ENCODE results near the gene HLTF.

HLTF gene

GRCh38 chr3:149020196-149020838, 66.0 kb downstream of the HLTF start:
- no peak for DNase-seq (ENCODE audit: low read depth in 1 of 2, low spot score in 1 of 2)

DNA sequence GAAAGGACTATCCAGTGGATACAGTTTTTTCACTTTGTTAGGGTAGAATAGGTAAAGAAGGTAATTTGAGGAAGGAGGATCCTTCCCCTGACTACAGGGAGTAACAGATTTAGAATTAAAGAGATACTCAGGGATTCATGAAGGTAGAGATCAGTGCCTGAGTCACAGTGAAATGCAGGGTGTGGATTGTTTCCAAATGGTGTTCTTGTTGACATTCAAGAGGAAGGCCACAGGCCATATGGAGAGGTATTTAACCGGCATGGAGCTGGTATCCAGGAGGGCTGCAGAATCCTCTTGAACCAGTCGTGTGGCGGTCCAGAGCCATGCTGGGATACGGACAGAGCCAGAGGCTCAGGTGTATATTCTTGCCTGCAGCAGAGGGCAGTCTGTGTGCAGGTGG, 66.8 kb downstream of the HLTF start:
- DNase-seq (ENCODE audit: low read depth in 1 of 2, low spot score in 1 of 2) = no peak

GRCh38 chr3:149018247-149018646, 68.1 kb downstream of the HLTF start:
- DNase-seq (ENCODE audit: low read depth in 1 of 2, low spot score in 1 of 2) = no peak

- DNase-seq (ENCODE audit: low read depth in 1 of 2, low spot score in 1 of 2) = no peak
These were observed 69.4 kb downstream of the HLTF start for GRCh38 chr3:149016669-149017541.

DNA sequence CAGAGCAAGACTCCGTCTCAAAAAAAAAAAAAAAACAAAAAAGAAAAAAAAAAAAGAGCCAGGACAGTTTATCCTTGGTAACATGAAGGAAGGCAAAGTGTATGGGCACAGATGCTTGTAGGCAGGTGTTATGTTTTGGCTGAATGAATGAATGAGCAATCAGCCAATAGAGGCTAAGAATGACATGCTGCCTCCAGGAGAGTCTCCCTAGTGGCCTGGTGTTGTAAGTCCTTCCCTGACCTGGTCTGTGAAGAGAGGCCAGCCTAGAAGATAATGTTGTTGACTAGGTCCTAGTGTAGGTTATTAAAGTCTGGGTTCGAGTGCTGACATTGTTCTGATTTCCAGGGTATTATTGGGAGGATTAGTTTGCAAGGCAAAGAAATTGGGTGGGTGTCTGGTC, 70.1 kb downstream of the HLTF start:
- no peak for DNase-seq (ENCODE audit: low read depth in 1 of 2, low spot score in 1 of 2)

DNA sequence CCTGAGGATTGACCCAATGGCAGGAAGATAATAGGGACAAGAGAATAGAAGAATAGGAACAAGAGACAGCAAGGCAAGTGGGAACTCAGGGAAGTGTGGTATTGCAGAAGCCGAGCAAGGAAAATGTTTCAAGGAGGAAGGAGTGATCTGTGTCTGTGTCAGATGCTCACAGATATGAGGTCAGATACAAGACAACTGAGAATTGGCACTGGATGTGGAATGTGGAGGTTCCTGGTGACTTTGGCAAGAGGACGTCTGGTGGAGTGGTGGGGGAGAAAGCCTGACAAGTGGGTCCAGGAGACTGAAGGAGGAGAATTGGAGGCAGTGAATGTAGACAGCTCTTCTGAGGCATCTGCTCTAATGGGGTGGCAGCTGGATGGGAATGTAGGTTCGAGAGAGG, 70.9 kb downstream of the HLTF start:
- DNase-seq (ENCODE audit: low read depth in 1 of 2, low spot score in 1 of 2) = no peak

GRCh38 chr3:149013726-149014125, 72.6 kb downstream of the HLTF start:
- DNase-seq (ENCODE audit: low read depth in 1 of 2, low spot score in 1 of 2) = no peak

DNA sequence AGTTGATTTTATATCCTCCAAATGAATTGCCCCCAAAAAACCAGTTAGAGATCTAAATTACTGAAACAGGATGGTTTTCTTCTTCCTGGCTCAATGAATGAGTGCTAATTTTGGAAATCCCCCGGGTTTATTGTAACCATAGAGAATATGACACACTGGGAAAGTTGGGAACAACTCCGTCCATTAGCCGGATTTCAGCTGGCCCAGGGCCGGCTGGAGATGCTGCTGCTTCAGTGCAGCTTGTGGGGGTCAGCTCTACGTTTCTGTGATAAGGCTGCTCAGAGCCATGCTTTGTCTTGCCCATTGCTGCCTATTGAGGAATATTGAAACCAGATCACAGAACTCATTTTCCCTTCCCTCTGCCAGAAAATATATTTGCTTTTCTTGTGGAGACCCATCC, 74.7 kb downstream of the HLTF start:
- no peak for DNase-seq (ENCODE audit: low read depth in 1 of 2, low spot score in 1 of 2)

- DNase-seq (ENCODE audit: low read depth in 1 of 2, low spot score in 1 of 2) = no peak
These were observed 75.4 kb downstream of the HLTF start for GRCh38 chr3:149010966-149011365.

- no peak for DNase-seq (ENCODE audit: low read depth in 1 of 2, low spot score in 1 of 2)
These were observed 75.8 kb downstream of the HLTF start for GRCh38 chr3:149010504-149010951.

- DNase-seq (ENCODE audit: low read depth in 1 of 2, low spot score in 1 of 2) = no peak
These were observed 76.6 kb downstream of the HLTF start for GRCh38 chr3:149009732-149010131.

- DNase-seq (ENCODE audit: low read depth in 1 of 2, low spot score in 1 of 2) = no peak
These were observed 78.6 kb downstream of the HLTF start for GRCh38 chr3:149007567-149008257.

GRCh38 chr3:149005416-149005815, 80.9 kb downstream of the HLTF start:
- no peak for DNase-seq (ENCODE audit: low read depth in 1 of 2, low spot score in 1 of 2)

DNA sequence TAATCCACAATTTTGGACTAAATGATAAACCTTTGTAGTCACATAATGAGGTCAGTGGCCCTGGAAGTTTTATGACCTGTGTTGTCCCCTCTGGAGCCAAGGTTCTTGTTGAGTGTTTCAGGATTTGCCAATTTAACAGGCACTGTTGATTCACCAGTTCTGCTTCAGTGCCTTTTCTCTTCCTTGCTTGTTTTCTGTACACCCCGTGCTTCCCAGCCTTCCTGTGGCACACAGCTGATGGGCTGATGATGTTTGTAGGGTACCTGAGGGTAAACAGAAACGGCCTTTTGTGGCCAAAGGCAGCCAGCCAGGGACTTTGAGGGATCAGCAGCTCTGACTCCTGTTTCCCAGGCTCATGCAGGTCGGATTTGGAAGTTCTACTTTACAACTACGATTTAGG, 81.7 kb downstream of the HLTF start:
- DNase-seq (ENCODE audit: low read depth in 1 of 2, low spot score in 1 of 2) = no peak

GRCh38 chr3:149003653-149004305, 82.6 kb downstream of the HLTF start:
- DNase-seq (ENCODE audit: low read depth in 1 of 2, low spot score in 1 of 2) = no peak

DNA sequence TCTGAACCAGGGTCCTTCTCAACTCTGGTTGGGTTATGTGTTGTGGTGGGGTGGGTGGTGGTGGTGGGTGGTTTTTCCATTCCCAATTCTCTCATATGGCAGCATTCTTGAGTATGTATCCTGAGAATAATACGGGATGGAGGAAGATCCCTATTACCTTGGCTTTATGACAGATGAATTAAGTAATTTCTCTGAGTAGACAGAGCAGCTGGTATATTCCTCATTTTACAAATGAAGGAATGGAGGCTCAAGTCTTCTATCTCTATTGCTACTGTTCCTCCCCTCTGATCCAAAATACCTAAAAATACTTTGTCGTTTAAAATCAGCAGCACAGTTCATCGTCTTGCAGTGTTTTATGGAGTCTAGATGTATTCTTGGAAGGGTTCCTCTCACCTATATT, 84.6 kb downstream of the HLTF start:
- DNase-seq (ENCODE audit: low read depth in 1 of 2, low spot score in 1 of 2) = no peak

DNA sequence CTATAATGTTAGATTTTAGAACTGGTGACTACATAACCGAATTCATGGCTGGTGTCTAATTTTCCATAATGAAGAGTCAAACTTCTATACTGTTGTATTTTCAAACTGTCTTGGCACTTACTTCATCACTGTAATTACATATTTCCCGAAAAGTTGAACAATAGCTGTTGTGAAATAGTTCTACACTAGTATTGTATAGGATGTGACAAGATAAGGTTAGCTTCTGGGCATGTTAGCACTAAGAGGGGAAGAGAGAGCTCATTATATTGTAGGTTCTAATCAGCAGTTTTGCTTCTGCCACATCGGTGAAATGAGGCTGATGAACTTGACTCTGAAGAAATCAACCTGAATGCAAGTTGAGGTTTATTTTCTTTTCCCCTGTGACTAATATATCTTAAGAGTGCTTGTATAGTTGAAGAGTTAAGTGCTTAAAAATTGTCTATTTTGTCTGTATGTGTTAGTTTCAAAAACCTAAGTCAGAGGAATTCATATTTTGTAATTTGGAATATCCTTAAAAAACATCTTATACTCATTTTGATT, 86.1 kb downstream of the HLTF start:
- DNase-seq (ENCODE audit: low read depth in 1 of 2, low spot score in 1 of 2) = no peak

- no peak for DNase-seq (ENCODE audit: low read depth in 1 of 2, low spot score in 1 of 2)
These were observed 86.5 kb downstream of the HLTF start for GRCh38 chr3:148999806-149000205.

- no peak for DNase-seq (ENCODE audit: low read depth in 1 of 2, low spot score in 1 of 2)
These were observed 87.5 kb downstream of the HLTF start for GRCh38 chr3:148998715-148999423.

DNA sequence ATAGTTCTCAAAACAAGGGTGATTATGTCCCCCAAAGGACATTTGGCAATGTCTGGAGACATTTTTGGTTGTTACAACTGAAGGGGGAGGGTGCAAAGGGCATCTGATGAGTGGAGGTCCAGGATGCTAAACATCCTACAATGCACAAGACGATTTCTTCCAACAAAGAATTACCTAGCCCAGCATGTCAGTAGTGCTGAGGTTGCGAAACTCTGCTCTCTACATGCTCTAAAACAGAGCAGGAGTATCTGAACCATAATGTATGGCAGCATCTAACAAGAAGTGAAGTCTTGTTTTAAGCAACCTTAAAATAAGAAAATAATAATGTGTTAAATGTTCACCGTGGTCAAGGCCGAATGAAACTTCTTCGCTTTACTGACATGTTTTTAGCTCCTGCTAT, 88.0 kb downstream of the HLTF start:
- no peak for DNase-seq (ENCODE audit: low read depth in 1 of 2, low spot score in 1 of 2)

- no peak for DNase-seq (ENCODE audit: low read depth in 1 of 2, low spot score in 1 of 2)
These were observed 88.7 kb downstream of the HLTF start for GRCh38 chr3:148997623-148998022.
